Inflammatory macrophage treated with lipopolysaccharide for 4 hours (primary cell): Measurements from ENCODE around the gene PRRX2.
"Not testable (repeated sequence)": the region's sequence is repeated elsewhere in the genome, so short reads cannot be mapped to it uniquely, and the experiment has no call there.

ENCODE experiments used
- DNase-seq: peaks from one replicate; pipeline ENCODE4 v3.0.0-alpha.2; 2020

The PRRX2 gene

DNA sequence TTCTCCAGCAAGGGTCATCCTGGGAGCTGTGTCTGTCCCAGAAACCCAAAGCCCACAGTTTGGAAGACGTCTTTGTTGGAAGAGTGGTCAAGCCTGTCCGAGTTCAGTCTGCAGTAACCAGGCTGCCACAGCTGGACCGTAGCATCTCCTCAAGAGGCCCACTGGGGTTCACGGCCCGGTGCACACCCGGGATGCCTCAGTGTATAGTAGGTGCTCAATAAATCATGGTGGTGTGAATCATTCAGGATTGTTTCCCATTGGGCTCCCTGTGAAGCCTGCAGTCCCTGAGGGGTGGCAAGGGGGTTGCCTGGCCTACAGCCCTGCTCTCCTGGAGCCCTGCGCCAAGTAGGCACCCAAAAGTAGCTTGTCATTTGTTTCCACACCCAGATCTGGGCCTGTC, 10.3 kb upstream of the PRRX2 start:
- no peak for DNase-seq

DNA sequence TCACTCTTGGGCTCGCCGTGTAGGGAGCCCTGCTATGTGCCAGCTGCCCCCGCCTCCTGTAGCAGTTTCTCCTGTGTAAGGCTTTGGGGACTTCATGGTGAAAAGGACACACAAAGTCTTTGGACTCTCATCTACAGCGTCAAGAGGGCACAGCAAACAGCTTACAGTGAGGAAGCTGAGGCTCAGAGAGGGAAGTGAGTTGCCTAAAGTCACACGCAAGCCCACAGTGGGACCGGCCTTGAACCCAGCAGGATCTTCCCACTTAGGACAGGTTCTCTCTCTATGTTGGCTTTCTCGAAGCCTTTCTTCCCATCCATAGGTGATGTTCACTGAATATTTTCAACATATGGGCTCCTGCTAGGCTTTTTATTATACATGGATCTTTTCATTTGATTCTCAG, 9.8 kb upstream of the PRRX2 start:
- DNase-seq = peak; percentile 34

DNA sequence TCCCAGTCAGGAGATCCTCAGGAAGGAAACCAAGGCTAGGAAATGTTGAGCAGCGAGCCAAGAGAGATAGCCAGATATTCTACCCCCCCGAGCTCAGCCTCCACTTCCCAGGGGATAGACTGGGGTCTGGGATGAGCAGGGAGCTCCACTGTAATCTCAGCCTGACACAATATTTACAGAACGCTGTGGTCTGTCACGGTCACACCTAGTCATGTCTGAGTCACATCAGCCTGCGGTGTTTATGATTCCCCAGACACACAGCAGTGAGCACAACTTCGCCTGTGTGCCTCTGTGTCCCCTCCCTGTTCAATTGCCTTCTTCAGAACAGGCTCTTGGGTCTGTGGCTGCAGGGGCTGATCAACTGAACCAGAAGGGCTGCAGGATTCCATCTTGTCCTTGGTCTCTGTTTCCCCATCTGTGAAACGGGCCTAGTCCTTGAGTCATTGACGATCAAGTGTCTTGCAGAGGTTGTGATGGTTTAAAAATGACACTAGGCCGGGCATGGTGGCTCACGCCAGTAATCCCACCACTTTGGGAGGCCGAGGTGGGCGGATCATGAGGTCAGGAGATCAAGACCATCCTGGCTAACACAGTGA, 8.6 kb upstream of the PRRX2 start:
- DNase-seq = no peak

DNA sequence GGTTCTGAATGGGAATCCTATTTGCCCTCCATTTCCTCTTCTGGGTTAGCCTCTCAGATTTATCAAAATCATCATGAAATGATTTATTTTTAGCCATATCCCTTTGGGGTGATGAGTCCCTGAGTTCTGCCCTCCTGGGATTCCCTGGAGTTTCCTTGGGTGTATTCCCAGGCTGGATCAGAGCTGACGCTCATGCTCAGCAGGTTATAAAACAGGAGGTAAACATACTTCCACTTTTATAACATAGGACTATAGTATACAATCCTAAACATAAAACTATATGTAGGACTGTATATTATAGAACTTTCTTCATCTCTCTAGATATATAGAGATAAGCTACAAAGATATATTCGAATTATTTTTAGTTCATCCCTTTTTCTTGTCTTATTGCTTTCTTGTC, 4.4 kb upstream of the PRRX2 start:
- DNase-seq = no peak

DNA sequence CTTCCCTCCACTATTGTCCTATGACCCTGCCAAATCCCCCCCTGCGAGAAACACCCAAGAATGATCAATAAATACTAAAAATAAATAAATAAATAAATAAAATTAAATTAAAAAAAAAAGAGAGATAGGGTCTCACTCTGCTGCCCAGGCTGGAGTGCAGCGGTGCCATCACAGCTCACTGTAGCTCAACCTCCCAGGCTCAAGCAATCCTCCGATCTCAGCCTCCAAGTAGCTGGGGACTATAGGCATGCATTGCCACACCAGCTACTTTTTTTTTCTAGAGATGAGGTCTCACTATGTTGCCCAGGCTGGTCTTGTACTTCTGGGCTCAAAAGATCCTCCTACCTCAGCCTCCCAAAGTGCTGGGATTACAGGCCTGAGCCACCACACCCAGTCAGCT, 3.2 kb upstream of the PRRX2 start:
- DNase-seq = not testable (repeated sequence)

DNA sequence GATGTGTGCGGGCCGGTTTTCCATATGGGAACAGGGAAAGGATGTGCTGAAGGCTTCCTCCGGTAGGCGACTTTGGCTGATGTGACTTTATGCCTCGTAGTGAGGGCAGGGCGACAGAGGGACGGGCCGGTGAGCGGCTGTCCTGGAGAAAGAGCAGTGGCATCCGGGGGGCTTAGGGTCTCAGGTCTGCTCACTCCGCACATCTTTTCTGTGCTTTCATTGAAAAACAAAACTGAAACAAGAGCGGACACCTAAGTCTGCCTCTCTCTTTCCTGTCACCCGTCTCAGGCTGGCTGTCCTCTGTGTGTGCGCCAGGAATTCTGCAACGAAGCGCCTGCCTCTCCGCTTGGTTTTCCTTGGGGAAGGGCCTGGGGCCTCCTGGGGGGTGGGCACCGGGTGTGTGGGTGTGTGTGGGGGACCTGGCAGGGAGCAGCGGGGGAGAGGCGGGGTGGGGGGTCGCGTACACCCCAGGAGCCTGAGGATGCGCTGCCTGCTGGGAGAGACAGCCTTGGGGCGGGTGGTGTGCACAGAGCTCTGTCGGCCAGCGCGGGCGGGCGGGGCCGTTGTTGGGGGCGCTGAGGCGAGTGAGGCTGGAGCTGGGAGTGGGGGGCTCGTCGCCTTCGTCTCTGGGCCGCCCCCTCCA, 580 bp upstream of the PRRX2 start:
- no peak for DNase-seq

DNA sequence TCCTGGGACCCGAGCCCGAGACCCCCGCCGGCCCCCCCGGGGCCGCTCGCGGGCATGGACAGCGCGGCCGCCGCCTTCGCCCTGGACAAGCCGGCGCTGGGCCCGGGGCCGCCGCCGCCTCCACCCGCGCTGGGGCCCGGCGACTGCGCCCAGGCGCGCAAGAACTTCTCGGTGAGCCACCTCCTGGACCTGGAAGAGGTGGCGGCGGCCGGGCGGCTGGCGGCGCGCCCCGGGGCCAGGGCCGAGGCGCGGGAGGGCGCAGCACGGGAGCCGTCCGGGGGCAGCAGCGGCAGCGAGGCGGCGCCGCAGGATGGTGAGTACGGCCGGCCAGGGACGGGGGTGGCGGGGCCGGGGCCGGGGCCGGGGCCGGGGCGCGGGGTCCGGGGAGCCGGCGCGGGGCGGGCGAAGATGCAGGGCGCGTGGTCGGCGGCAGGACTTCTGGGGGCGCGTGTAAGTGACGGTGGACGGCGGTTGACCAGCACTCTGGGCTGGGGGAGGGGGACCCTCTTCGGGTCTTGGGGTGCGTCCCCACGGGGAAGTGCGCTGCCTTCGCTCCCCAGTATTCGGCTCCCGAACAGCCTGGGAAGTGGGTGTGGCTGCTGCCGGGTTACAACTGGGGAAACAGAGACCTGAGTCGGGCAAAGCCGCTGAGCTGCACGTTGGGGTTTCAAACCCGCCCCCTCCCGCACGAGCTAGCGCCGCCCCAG, 520 bp downstream of the PRRX2 start:
- DNase-seq = no peak

DNA sequence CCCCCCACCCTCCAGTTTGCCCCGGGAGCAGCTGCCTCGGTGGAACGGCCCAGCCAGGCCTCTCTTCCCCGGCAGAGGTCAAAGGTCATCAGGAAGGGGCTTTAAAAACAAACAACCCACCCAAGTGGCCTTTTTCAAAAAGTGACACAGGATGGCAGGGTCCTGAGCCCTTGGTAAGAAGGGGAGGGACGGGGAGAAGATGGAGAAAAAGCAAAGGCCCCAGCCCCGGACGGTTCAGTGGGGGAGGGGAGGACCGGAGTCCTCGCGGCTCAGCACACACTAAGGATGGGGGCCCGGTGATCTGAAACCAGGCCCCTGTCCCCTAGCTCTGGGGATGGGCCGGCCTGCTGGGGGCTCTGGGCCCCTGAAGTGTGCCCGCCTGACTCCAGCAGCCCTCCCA, 1.1 kb downstream of the PRRX2 start:
- DNase-seq = no peak

DNA sequence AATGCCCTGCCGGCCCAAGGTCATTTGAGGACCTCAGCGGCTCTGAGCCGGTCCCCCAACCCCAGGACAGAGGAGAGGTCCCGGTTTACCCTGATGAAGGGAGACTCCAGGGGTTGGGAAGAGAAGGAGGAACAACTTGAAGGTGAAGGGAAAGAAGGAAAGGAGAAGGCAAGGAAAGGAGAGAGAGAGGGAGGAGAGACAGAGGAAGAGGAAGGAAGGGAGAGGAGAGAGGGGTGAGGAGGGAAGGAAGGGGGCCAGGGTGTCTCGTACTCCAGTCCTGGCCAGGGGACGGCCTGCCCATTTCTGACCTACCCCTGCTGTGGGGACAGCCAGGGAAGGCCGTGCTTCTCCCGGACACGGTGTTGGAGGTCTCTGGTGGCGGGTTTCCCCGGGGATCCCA, 1.9 kb downstream of the PRRX2 start:
- DNase-seq = no peak

DNA sequence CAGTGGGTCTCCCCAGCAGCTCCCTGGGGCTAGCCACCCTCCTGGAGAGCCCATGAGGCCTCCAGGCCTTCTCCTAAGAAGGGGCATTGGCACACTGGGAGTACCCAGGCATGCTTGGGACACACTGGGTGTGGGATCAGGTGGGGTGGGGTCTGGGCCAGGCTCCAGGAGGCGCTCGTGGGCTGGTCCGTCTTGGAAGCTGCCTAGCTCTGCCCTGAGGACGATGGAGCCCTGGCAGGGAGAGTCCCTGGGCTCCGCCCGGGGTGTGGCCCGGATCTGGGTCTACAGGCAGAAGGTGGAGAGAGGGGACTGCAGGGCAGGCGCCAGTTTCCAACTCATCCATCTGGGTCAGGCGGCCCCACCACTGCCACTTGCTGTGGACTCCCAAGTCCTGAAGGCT, 2.4 kb downstream of the PRRX2 start:
- DNase-seq = no peak

DNA sequence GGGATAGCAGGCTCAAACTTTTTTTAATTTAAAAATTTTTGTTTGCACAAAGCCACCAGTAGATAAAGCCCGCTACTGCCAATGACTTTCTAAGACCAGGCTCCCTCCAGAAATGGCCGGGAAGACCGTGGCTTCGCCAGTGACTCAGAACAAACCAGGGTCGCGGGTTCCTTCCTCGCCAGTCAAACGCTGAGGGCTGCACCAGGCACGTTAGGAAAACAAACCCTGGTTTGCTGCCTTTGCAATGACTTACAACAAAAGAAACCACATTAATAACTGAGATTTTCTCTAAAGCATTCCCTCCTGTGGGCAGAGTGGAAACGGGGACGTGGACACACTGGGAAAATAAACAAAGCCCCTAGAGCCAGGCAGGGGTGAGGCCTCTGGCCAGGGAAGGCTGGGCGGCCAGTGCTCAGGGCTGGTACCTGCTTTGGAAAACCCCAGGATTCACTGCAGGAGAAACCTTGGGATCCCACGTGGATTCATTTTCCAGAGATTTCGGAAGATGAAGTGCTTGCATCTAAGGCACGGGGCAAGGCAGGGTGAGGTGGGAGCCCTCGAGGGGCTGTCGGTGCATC, 3.8 kb downstream of the PRRX2 start:
- no peak for DNase-seq

DNA sequence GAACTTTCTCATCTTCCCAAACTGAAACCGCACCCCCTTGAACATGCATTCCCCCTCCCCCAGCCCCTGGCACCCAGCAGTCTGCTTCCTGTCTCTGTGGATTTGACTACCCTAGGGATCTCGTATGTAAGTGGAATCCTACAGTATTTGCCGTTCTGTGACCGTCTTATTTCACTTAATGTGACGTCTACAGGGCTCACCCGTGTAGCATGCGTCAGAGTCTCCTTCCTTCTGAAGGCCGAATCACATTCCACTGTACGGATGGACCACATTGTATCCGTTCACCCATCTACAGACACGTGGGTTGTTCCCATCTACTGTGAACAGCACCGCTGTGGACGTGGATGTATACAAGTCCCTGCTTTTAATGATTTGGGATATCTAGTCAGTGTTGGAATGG, 4.5 kb downstream of the PRRX2 start:
- DNase-seq = no peak

DNA sequence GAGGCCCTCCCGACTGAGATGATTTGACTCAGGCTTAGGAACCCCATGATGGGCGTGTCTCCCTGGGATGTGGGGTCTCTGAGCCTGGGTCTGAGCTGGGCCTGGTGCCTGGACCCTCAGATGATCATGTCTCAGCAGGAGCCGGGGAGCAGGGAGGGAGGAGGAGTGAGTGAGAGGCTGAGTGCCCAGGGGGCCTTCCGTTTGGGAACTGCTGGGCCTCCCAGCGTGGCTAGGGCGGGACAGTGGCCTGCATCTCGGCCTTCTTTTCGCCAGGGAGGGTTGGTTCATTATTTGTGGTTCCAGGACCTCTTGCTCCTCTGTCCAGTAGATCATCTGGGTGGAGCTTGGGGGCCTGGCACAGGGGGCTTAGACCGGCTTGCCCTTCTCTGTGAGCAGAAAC, 5.6 kb downstream of the PRRX2 start:
- DNase-seq = no peak

DNA sequence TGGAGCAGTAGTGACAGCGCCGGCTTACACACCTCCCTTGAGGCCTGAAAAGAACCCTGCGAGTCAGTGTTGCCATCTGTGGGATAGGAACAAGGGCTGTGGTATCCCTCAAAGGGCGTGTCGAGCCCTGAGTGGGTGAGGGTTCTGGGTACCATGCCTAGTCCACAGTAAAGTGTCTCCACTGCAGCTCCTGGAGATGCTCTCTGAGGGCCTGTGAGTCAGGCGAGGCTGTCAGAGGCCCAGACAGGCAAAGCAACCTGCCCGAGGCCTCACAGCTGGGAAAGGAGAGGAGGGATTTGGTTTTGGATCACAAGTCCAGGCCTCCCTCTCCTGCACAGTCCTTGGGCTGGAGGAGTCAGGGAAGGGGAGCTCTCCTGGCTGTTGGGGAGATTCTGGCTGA, 6.1 kb downstream of the PRRX2 start:
- no peak for DNase-seq

DNA sequence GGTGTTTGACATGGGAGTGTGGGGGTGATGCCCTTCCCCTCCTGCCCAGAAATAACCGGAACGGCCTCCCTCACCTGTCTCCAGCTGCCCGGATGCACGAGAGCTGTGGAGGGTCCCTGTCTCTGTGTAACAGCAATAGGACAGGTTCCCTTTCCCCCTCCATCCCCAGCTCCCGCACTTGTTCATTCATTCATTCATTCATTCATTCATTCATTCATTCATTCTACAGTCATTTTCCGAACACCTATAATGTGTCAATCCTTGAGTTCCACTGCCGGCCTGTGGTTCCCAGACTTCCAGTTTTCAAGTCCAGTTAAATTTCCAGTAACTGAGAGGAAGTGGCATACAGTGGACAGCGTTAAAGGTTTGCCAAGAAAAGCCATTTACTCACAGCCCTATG, 7.3 kb downstream of the PRRX2 start:
- DNase-seq = no peak

DNA sequence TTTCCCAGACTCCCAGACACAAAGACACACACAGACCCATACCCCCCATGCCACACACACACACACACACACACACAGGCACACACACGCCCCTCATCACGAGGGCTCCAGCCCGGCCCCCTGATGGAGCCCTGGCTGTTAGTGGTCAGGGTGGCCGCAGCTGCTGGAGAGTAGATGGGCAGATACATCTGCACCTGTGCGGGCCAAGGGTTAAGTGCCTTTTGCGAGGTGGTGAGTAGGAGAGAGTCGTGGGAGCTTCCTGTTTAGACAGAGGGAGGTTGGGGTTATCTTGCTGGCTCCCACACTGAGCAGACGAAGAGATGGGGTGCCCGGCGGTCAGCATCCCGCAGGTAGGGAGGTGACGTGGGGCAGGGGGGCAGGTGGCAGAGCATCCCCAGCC, 8.2 kb downstream of the PRRX2 start:
- no peak for DNase-seq

DNA sequence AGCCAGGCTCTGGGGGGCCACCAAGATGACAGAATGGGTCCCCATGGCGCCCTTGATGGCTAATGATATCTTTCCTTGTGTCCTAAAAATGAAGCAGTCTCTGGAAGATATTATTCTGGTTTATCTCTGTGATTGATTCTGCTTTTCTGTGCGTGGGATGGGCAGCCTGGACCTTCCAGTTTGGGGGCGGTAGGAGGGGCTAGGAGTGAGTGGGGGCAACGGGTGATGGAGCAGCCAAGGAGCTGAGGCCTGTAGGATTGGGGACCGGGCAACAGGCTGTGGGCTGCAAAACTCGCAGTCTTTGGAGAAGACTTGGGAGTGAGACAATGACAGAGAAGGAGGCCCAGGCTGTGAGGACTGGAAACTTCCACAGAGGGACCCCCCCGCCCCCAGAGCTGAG, 8.8 kb downstream of the PRRX2 start:
- DNase-seq = no peak

DNA sequence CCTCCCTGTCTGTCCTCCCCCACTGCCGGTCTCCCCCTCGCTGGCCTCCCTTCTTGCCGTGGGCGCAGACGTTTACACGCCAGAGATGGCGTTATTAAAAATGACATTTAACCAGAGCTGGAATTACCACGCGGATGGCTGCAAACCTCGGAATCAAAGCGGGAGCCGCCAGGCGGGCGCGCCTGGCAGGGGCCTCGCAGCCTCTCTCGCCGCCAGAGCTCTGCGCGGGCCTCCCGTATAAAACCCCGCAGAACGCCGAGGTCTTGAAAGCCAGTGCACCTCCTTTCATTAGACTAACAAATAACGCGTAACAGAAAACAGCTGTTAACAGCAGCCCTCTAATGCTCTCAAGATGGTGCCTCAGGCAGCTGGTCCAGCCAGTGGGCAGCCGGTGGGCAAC, 10.2 kb downstream of the PRRX2 start:
- DNase-seq = no peak

DNA sequence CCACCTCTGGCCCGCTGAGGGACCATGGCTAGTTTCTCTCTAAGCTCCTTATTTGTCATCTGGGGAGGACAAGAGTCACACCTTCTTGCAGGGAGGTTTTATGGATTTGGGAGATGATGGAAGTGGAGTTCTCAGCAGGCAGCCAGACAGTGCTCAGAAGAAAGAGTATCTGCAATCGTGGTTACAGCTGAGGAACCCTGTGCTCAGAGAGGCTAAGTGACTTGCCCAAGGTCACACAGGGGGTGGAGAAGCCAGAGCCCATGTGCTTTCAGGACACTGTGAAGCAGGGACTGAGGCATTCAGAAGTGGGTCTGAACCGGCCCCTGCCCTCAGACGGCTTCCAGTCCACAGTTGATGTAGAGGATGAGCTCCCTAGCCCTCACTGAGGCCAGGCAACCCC, 10.8 kb downstream of the PRRX2 start:
- DNase-seq = no peak

DNA sequence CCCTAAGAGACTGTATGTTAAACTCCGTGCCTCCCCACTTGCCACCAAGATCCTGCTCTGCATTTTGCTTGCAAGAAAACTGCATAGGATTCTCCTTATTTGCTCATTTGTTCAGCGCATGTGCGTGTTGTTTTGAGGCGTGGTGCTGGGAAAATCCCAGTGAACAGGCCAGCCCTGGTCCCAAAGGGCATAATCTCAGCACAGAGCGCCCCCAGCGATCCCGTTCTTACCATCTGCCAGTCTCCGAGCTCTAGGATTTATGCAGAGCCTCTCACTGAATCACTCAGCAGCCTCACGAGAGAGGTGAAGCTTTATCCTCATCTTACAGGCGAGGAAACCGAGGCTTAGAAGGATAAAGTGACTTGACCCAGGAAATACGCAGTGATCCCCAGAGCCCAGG, 11.5 kb downstream of the PRRX2 start:
- DNase-seq = no peak

DNA sequence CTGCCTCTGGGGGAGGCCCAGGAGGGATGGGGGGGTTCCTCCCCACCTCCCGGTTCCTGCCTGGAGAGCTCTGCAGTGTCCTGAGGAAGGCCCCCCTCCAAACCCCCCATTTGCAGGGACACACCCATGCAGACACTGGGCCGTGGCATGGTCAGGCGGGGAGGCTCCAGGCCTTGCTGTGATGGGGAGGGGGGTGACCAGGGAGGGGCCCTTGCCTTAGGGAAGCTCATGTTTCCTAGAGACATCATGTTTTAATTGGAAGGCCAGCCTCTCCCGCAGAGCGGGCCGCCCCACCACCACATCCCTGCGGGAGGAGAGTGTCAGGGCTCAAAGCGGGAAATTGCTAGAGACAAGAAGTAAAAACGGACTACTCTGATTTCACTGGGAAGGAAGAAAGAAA, 12.0 kb downstream of the PRRX2 start:
- DNase-seq = no peak

DNA sequence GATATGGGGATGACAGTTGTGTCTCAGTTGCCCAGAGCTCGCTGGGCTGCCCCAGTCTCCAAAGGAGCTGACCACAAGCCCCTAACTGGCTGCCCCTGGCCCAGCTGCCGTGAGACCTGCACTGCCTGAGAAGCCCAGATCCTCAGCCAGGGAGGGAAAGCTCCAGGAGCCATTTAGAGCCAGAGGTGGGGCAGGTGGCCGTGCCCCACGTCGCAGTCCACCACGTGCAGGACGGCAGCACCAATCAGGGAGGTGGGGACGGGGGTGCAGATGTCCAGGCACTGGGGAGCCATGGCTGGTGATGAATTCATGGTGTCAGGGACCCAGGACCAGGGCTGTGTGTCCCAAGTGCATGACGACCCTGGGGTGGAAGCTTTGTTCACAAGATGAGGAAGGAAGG, 13.4 kb downstream of the PRRX2 start:
- no peak for DNase-seq

DNA sequence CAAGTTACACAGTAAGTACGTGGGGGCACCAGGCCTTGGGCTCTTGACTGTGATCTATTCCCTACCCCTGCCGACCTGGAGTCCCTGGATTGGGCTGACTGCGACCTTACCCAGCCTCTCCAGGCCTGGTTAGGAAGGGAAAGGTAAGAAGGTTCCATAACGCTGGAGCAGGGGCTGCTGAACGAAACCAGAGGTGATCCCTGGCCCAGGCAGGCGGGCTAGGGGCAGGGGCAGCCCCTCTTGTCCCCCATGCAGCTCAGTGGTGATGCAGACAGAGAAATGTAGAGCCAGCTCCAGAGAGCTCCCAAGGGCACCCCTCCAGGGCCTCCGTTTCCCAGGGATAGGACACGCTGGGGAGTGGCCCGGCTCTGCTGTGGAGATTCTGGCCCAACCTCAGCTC, 14.1 kb downstream of the PRRX2 start:
- DNase-seq = no peak

DNA sequence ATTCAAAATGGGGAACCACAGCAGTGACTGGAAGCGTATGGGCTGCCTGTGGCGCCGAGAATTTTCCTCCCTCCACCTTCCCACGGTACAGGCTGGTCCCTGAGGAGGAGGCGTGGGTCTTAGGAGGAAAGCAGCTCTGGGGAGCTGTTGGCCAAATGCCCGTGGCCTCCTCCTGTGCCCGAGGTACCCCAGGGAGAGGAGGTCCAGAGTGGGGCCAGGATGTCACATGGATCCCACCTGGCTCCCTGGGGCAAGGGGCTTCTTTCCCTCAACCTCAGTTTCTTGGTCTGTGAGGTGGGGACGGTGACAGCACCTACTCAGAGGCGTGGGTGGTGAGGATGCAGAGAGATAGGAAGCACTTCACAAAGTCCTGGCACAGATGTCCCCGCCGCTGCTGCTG, 16.5 kb downstream of the PRRX2 start:
- no peak for DNase-seq

DNA sequence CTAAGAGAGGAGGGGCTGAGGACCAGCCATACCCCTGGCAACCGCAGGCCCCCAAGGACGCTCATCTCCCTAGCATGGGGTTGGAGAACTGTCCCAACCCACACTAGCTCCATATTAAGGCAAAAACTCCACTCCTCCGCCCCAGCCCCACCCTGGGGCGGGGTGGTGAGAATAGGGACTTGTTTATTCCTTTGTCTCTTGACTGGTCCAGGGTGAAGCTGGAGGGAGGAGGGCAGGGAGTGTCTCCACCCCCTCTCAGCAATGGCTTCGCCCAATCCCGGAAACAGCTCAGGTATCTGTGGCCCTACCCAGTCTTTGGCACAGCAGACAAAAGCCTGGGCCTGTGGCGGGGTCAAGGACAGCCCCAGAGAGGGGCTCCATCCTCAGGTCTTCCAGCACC, 16.9 kb downstream of the PRRX2 start:
- no peak for DNase-seq
